ENCODE results near the gene MAML3. TPM values are rescaled to one million over a fixed set of nuclear protein-coding genes. Genes with fewer than 3 reads are reported as not detected.

The MAML3 gene
- total RNA-seq, 1 donor from 2014 or later: 8.0 TPM

GRCh38 chr4:139900964-139901376 is 253.0 kb downstream of the MAML3 start:
- Mint-ChIP-seq H3K27ac (ENCODE audit: unreplicated experiment) (no peak overlapping the region), H3K4me1 (ENCODE audit: unreplicated experiment) (peaks cover 18% of the 10 kb centered on the region), H3K9me3 (ENCODE audit: unreplicated experiment) (no peaks in the 10 kb centered on the region), H3K36me3 (ENCODE audit: unreplicated experiment) (peaks cover 2% of the 10 kb centered on the region), H3K27me3 (ENCODE audit: unreplicated experiment) (peaks cover 2% of the 10 kb centered on the region), H3K4me3 (ENCODE audit: unreplicated experiment) (no peak overlapping the region)
- DNase-seq (ENCODE audit: extremely low spot score, unreplicated experiment): no peak
- TF ChIP-seq, protein P1, sequence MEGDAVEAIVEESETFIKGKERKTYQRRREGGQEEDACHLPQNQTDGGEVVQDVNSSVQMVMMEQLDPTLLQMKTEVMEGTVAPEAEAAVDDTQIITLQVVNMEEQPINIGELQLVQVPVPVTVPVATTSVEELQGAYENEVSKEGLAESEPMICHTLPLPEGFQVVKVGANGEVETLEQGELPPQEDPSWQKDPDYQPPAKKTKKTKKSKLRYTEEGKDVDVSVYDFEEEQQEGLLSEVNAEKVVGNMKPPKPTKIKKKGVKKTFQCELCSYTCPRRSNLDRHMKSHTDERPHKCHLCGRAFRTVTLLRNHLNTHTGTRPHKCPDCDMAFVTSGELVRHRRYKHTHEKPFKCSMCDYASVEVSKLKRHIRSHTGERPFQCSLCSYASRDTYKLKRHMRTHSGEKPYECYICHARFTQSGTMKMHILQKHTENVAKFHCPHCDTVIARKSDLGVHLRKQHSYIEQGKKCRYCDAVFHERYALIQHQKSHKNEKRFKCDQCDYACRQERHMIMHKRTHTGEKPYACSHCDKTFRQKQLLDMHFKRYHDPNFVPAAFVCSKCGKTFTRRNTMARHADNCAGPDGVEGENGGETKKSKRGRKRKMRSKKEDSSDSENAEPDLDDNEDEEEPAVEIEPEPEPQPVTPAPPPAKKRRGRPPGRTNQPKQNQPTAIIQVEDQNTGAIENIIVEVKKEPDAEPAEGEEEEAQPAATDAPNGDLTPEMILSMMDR (IDR thresholded peaks at IDR 0.05): no peak

DNA sequence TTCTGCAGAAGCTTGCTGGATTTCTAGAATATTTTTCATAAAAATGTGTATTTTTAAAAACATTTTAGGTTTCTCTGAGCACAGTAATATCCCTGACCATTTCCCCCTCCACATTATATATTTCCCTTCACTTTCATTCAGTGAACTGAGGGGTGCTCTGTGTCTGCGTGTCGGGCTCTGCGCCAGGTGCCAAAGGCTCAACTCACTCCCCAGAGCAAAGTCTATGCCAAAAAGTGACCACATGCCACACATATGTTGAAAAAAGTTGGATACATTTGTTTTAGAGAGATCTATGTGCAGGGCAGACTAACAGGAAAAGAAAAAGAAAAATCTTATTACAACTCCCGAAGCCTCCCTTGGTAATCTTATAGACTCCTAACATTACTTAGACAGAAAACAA is 254.6 kb downstream of the MAML3 start:
- H3K9me3 Mint-ChIP-seq (ENCODE audit: unreplicated experiment): no peaks in the 10 kb centered on the region
- DNase-seq (ENCODE audit: extremely low spot score, unreplicated experiment): no peak
- peaks cover 18% of the 10 kb centered on the region for H3K4me1 Mint-ChIP-seq (ENCODE audit: unreplicated experiment)
- no peak overlapping the region for H3K4me3 Mint-ChIP-seq (ENCODE audit: unreplicated experiment)
- TF ChIP-seq, protein P1 (IDR thresholded peaks at IDR 0.05): no peak
- peaks cover 2% of the 10 kb centered on the region for H3K27me3 Mint-ChIP-seq (ENCODE audit: unreplicated experiment)
- H3K36me3 Mint-ChIP-seq (ENCODE audit: unreplicated experiment): no peaks in the 10 kb centered on the region
- no peak overlapping the region for H3K27ac Mint-ChIP-seq (ENCODE audit: unreplicated experiment)

- DNase-seq (ENCODE audit: extremely low spot score, unreplicated experiment): no peak
Measured at GRCh38 chr4:139898293-139898692, 255.7 kb downstream of the MAML3 start.

DNA sequence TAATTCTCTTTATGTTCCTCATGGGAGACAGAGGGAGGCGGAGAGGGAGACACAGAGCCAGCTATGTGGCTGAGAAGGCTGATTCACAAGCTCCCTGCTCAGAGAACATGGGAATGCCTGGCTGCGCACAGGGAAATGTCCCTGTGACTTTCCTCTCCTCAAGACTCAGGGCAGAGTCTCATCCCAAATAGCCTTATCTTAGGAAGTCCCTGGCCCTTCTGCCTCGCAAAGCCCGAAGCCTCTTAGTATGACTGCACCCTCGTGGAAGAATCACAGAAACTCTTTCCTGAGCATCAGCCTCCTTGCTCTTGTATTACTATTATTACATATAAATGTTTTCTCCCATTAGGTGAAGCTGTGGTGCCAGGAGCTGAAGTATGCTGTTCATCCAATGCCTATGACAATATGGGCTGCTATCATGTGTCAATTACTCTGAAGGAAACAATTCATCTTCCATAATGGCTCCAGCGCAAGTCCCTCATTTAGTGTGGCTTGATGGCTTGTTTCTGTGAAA is 257.8 kb downstream of the MAML3 start:
- no peak overlapping the region for H3K27ac Mint-ChIP-seq (ENCODE audit: unreplicated experiment)
- DNase-seq (ENCODE audit: extremely low spot score, unreplicated experiment): no peak
- H3K27me3 Mint-ChIP-seq (ENCODE audit: unreplicated experiment): peaks cover 2% of the 10 kb centered on the region
- no peak overlapping the region for H3K4me3 Mint-ChIP-seq (ENCODE audit: unreplicated experiment)
- H3K4me1 Mint-ChIP-seq (ENCODE audit: unreplicated experiment): peaks cover 4% of the 10 kb centered on the region
- no peaks in the 10 kb centered on the region for H3K9me3 Mint-ChIP-seq (ENCODE audit: unreplicated experiment)
- no peaks in the 10 kb centered on the region for H3K36me3 Mint-ChIP-seq (ENCODE audit: unreplicated experiment)
- TF ChIP-seq, protein P1 (IDR thresholded peaks at IDR 0.05): no peak

More at GRCh38 chr4:139898293-139898692, 255.7 kb downstream of the MAML3 start:
- H3K4me3 Mint-ChIP-seq (ENCODE audit: unreplicated experiment): no peak overlapping the region
- H3K36me3 Mint-ChIP-seq (ENCODE audit: unreplicated experiment): no peaks in the 10 kb centered on the region
- peaks cover 18% of the 10 kb centered on the region for H3K4me1 Mint-ChIP-seq (ENCODE audit: unreplicated experiment)
- peaks cover 2% of the 10 kb centered on the region for H3K27me3 Mint-ChIP-seq (ENCODE audit: unreplicated experiment)
- H3K27ac Mint-ChIP-seq (ENCODE audit: unreplicated experiment): no peak overlapping the region
- TF ChIP-seq, protein P1 (IDR thresholded peaks at IDR 0.05): no peak
- H3K9me3 Mint-ChIP-seq (ENCODE audit: unreplicated experiment): no peaks in the 10 kb centered on the region

DNA sequence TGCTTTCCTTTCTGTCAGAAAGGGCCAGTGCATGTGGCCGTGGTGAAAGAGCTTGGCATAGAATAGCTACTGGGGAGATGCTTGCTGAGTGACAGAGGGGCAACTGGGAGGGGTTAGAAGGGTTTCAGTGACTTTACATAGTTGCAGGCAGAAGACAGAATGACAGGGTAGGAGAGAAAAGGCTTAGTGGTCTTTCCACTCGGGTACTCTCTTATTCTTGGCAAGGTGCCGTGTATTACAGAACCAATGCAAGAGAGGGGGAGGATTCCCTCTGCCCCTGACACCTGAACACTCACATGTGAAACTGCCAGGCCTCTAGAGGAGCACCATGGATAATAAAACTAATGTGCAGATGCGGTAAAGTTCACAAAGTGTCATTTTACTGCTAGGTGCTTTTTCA is 260.2 kb downstream of the MAML3 start:
- Mint-ChIP-seq H3K27ac (ENCODE audit: unreplicated experiment) (no peak overlapping the region), H3K9me3 (ENCODE audit: unreplicated experiment) (no peaks in the 10 kb centered on the region), H3K27me3 (ENCODE audit: unreplicated experiment) (peaks cover 2% of the 10 kb centered on the region), H3K36me3 (ENCODE audit: unreplicated experiment) (peaks cover 6% of the 10 kb centered on the region), H3K4me1 (ENCODE audit: unreplicated experiment) (peaks cover 4% of the 10 kb centered on the region), H3K4me3 (ENCODE audit: unreplicated experiment) (no peak overlapping the region)
- DNase-seq (ENCODE audit: extremely low spot score, unreplicated experiment): no peak
- TF ChIP-seq, protein P1 (IDR thresholded peaks at IDR 0.05): no peak
